SKM-1 treated with dmso at 0.1 percent for 144 hours (cell line): ENCODE measurements around the gene CLIP3.
A peak's percentile ranks its signal among the peaks of the same experiment; 100 is the strongest.
"Not testable (repeated sequence)": the region's sequence is repeated elsewhere in the genome, so short reads cannot be mapped to it uniquely, and the experiment has no call there.

Experiments
- DNase-seq: peaks from one replicate; lab custom pipeline; 2025; ENCODE audit not compliant: unreplicated experiment; lab: John Stamatoyannopoulos, UW

The CLIP3 gene

GRCh38 chr19:36032251-36033104 is at the start of gene CLIP3:
TSS of gene CLIP3 (minus strand) at chr19:36032873. CDS start at chr19:36032357, 516 bp downstream.
- DNase-seq = no peak

- no peak for DNase-seq
Measured at GRCh38 chr19:36081894-36082293, 49.2 kb upstream of the CLIP3 start.

GRCh38 chr19:36081385-36081784 is 48.7 kb upstream of the CLIP3 start:
- DNase-seq = no peak

- no peak for DNase-seq
Measured at GRCh38 chr19:36079389-36079945, 46.8 kb upstream of the CLIP3 start.

- no peak for DNase-seq
Measured at GRCh38 chr19:36073121-36073876, 40.6 kb upstream of the CLIP3 start.

GRCh38 chr19:36072081-36072480 is 39.4 kb upstream of the CLIP3 start:
- no peak for DNase-seq

GRCh38 chr19:36068810-36069499 is 36.3 kb upstream of the CLIP3 start:
- DNase-seq = not testable (repeated sequence)

GRCh38 chr19:36067681-36068080 is 35.0 kb upstream of the CLIP3 start:
- DNase-seq = no peak

GRCh38 chr19:36064826-36065225 is 32.2 kb upstream of the CLIP3 start:
- no peak for DNase-seq

GRCh38 chr19:36061367-36061766 is 28.7 kb upstream of the CLIP3 start:
- no peak for DNase-seq

GRCh38 chr19:36060430-36060829 is 27.8 kb upstream of the CLIP3 start:
- DNase-seq = no peak

GRCh38 chr19:36059180-36059910 is 26.7 kb upstream of the CLIP3 start:
- no peak for DNase-seq

- DNase-seq = no peak
Measured at GRCh38 chr19:36058481-36059179, 26.0 kb upstream of the CLIP3 start.

GRCh38 chr19:36054733-36055686 is 22.3 kb upstream of the CLIP3 start, which contains the start of gene WDR62:
TSS of gene WDR62 (plus strand) at chr19:36054897. CDS start at chr19:36054972, 75 bp downstream.
- DNase-seq = peak; percentile 93

- DNase-seq = peak; percentile 97
Measured at GRCh38 chr19:36054119-36054732, 21.6 kb upstream of the CLIP3 start, which contains the start of gene THAP8. TSS of gene THAP8 (minus strand) at chr19:36054285. CDS start at chr19:36054217, 68 bp downstream.

- no peak for DNase-seq
Measured at GRCh38 chr19:36051637-36052036, 19.0 kb upstream of the CLIP3 start.

GRCh38 chr19:36051236-36051635 is 18.6 kb upstream of the CLIP3 start:
- DNase-seq = no peak

- no peak for DNase-seq
Measured at GRCh38 chr19:36049080-36049698, 16.5 kb upstream of the CLIP3 start.
